ENCODE results near the gene MTPN. TPM values are rescaled to one million over a fixed set of nuclear protein-coding genes. Genes with fewer than 3 reads are reported as not detected.

MTPN gene
- total and polyA plus RNA-seq, 10 of the 15 experiments (the other 5 are each of a cell fraction or from before 2014, with no cell fraction given): 38.7 to 146 (median 85.4) TPM

- in situ Hi-C loops (cut with MboI) (no loop called here), intact Hi-C loops (cut with micrococcal nuclease; ENCODE audit: unreplicated experiment) (no loop called here)
- 83% methylated on average over 3 of the region's 3 CpGs for WGBS (ENCODE audit: insufficient coverage, insufficient replicate concordance, low lambda C conversion rate, missing lambda C conversion rate)
- Histone ChIP-seq H3K9ac (ENCODE audit: control insufficient read depth, insufficient read depth, low read length) (no peak overlapping the region), H3K4me1 (ENCODE audit: control insufficient read depth, insufficient read depth, low read length) (no peaks in the 10 kb centered on the region), H3K79me2 (ENCODE audit: control insufficient read depth, insufficient read depth, low read length) (no peaks in the 10 kb centered on the region), H3K9me3 (replicated peaks; ENCODE audit: control insufficient read depth, insufficient read depth, low read length) (no peaks in the 10 kb centered on the region), H3K36me3 (ENCODE audit: control insufficient read depth in 2 of 2, insufficient read depth in 2 of 2, low read length in 1 of 2) (no peaks in the 10 kb centered on the region), H3K27me3 (replicated peaks in 1 of 2; ENCODE audit: control insufficient read depth in 2 of 2, insufficient read depth in 2 of 2, low read length in 1 of 2) (no peaks in the 10 kb centered on the region), H3K4me3 (no peak overlapping the region), H3K4me2 (ENCODE audit: control insufficient read depth, insufficient read depth) (no peak overlapping the region), H4K20me1 (ENCODE audit: control insufficient read depth, insufficient read depth) (no peaks in the 10 kb centered on the region), H2AFZ (ENCODE audit: control insufficient read depth, low read depth, low read length) (no peak overlapping the region), H3K27ac (ENCODE audit: control insufficient read depth, insufficient read depth) (no peak overlapping the region)
- ChIA-PET RAD21 (ENCODE audit: unreplicated experiment) (no interaction called here), POLR2A (no interaction called here), SMC1A (ENCODE audit: uncharacterized antibody, unreplicated experiment) (interaction anchor here (0.9 to 1.9 kb wide), 3 partner anchors 14 to 64 kb away, joined by 3 to 4 read pairs (median 3); no protein-coding TSS in a partner anchor), CTCF (interaction anchor here (1.1 kb wide), 1 partner anchor 15 kb away, joined by 4 read pairs; no protein-coding TSS in a partner anchor)
- BruUV-seq (replicated peaks): no TSS peak
- FAIRE-seq (no peak), ATAC-seq (no peak), DNase-seq (ENCODE audit: low read depth, low spot score) (no peak)
- TF ChIP-seq ZBTB40 (IDR thresholded peaks at IDR 0.05; ENCODE audit: borderline replicate concordance): no peak
- no peak for TF ChIP-seq GABPA (IDR thresholded peaks at IDR 0.05; ENCODE audit: low read depth)
- no peak for TF ChIP-seq ZSCAN29 (IDR thresholded peaks at IDR 0.05)
- TF ChIP-seq TCF3 (IDR thresholded peaks at IDR 0.05; ENCODE audit: borderline replicate concordance, insufficient read depth, low read depth, low read length): no peak
- TF ChIP-seq TBL1XR1 (IDR thresholded peaks at IDR 0.05; ENCODE audit: low read depth, low read length): no peak
- no peak for TF ChIP-seq TAF1 (IDR thresholded peaks at IDR 0.05; ENCODE audit: borderline replicate concordance, low read depth, low read length)
- TF ChIP-seq ZBTB11 (CRISPR knock-in tag; IDR thresholded peaks at IDR 0.05): no peak
- TF ChIP-seq BACH1 (IDR thresholded peaks at IDR 0.05; ENCODE audit: borderline replicate concordance): no peak
- no peak for TF ChIP-seq HCFC1 (IDR thresholded peaks at IDR 0.05; ENCODE audit: low read length)
These were observed 66.1 kb downstream of the MTPN start for GRCh38 chr7:135911099-135911498.

All from GM12878 (cell line).